Ecto neural progenitor cell (in vitro differentiated cells): ENCODE data around the gene NKX2-3.
A peak's percentile ranks its signal among the peaks of the same experiment; 100 is the strongest.

Source experiments
- DNase-seq: peaks from one replicate; pipeline ENCODE4 v3.0.0-alpha.2; 2018; ENCODE audit warnings: low spot score

NKX2-3 gene

DNA sequence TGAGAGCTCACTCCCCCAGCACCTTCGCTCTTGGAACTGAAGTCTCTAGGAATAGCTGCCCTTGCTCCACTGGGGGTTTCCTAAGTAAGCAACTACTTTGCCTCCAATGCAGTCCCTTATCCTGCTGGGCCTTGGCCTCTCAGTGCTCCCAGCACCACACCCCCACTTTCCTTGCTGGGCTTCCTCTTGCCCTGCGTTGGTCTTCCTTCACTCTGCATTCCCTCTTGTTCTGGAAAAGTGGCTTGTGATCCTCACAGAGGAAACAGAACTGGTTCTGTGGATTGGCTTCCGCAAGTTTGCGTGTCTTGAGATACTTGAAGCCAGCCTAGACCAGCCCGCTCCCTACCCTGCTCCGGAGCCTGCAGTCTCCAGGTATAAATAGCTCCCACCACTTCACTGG lies 6.4 kb downstream of the NKX2-3 start:
- no peak for DNase-seq

DNA sequence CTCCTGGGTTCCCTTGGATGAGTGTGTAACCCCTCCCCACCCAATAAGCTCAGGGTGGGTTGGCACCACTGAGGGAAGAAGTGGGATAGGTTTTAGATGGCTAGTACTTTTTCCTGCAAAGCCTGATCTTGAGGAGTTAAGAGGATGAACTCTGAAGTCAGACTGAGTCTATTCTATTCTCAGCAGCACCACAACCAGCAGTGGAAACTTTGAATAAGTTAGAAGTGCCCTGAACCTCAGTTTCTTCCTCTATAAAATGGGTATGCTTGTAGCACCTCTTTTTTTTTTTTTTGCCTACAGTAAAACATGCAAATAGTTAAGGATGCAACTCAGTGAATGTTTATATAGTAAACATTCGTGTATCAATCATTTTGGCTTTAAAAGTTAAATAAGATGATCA lies 7.1 kb downstream of the NKX2-3 start:
- no peak for DNase-seq

DNA sequence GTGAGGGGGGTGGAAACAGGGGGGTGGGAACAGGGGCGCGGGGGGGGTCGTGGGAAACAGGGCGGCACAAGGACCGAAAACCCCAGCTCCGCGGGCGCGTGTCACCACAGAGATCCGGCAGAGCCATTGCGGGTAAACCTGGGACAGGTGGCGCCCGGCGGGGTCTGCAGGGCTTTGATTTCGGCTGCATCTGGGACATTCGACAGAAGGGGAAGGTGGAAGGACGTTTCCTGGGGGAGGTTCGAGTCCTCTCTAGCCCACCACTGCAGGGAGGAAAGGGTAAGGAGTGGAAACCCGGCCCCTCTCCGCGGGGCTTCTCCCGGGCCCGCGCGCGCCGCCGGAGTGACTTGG lies 7.5 kb downstream of the NKX2-3 start:
- no peak for DNase-seq

DNA sequence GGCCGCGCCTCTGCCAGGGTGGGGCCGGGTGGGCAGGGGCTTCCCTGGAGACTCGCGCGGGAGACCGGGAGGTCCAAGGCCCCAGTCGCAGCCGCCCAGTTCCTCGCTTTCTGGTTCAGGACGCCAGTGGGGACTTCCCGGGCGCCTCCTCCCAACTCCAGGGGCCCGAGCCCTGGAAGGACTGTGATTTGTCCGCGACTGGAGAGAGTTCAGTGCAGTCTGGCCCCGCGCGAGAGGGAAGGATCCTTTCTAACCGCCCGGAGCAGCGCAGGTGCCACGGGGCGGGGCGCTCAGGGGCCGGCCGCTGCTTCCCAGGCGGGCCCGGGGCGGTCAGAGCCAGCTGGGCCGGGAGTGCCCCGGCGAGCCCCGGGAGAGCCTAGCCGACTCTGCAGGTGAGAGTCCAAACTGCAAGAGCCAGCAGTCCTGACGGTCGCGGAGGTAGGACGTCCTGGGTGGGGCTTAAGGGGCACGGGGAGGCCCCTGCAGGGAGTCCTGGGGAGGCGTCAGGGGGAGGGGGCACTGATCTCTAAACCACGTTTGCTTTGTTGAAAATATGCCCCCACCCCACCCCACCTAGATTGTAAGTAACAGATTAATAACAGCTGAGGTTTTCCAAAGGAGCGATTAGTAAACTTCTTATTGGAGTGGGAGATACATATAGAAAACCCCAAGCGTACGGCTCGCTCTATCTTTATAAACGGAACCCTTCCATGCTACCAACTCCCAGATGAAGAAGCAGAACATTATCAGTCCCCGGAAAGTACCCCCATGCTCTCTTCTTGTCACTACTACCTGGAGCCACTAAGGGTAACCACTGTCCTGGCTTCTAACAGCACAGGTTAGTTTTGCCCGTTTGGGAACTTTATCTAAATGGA lies 8.2 kb downstream of the NKX2-3 start:
- no peak for DNase-seq

DNA sequence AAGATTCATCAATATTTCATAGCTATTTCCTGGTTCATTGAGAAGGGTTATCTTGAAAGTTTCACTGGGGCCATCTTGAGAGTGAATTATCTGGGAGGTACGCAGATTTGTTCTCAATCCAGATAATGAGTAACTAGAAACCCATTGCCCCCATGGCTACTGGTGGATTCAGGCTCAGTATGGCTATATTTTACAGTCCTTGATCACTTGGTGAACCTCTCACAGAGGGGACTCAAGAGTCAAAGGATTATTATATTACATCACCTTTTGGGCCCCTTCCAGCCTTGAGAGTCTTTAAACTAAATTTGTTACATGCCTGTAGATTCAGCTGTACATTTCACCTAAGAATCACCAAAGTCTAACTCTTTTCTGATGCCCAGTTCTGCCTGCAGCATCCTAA lies 11.6 kb downstream of the NKX2-3 start:
- no peak for DNase-seq

DNA sequence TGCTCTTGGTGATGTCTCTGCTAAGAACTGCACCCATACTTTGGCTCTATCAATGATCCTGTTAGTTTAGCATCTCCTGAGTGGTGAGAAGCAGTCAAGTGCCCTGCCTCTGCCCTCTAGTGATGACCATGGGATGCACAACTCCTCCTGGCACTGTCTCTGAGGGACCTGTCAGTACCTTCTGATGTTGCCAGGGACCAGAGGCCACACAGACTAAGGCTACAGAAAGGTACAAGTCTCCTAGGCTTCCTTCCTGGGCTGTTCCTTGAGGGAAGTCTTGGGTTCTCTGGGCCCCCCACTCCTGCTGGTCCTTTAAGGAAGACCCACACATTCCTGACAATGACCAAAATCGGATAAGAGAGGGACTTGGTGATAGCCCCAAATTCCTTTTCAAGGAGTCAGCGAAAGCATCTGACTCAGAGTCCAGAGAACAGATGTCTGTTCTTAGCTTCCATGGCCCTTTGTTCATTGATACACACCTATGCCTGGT lies 15.3 kb downstream of the NKX2-3 start:
- no peak for DNase-seq

DNA sequence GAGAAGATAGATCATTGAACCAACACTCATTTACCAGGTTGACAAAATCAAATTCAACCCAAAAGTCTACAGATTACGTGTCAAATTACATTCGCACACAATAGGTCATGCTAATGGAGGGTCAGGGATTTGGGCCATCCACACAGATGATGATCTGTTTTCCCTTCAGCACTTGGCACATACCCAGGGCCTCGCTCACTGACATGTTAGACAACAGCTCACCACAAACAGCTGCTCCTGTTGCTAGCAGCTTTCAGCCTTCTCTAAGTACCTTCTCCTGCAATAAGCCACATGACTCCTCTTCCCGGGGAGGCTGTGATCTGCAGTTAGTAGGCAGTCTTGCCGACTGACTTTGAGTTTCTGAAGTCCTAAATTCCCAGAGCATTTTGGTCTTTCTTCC lies 18.4 kb downstream of the NKX2-3 start:
- no peak for DNase-seq

DNA sequence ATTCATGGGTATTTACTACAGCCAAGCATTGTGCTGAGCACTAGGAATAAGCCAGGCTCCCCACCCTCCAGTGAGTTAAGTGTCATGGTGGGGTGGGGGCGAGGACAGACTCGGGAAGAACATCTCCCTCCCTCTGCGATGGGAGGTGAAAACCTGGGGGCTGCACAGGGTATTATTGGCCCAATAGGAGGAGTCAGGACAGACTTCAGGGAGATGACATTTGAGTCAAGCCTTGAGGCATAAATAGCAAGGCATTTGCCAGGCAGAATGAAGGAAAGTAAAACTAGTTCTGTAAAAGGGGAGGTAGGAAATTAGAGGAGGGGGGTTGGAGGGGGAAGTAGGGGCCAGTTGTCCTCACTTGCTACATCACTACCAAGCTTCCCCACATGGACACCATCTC lies 18.9 kb downstream of the NKX2-3 start:
- DNase-seq: no peak

DNA sequence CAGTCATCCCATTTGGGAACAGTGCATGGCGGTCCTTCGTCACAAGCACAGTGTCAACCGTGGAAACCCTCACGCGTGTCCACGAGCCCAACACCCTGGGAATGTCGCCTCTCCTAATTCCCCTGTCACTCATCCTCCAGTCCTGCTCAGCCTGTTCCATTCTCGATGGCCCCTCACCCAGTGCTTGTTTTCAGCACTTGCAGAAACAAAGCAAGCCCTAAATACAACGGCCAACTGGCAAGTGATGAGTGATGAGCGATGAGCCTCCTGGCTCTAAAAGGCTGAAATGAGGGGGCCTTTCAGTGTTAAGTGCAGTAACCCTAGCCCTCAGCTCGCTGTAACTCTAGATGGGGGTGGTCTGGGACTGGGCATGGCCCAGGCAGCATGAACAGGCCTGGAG lies 22.6 kb downstream of the NKX2-3 start:
- DNase-seq: no peak

DNA sequence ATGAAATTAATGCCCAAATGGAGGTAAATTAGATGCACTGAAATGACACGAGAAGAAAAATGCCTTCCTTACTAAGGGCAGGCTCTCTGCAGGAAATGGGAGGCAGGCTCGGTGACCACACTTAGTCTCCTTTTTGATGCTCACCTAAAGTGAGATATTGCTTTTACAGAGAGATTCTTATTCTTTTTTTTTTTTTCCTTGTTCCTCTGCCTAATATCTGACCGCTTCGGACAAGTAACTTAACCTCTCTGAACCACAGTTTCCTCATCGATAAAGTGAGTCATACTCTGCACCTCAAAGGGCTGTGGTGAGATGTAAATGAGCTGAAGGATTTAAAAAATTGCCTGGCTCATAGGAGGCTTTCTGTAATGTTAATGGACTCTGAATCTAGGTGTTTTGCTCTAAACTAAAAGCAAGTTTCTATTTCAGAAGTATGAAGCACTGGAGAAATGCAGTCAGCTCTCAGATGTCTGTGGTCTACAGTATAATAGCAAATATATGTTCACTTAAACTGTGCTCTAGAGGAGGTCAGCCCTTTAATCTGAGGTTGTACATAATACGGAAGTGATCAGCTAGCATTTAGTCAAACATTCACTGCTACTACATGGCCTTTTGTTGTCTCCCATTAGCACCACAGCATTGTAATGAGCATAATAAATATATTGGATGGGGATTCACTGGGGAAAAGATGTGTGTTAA lies 23.2 kb downstream of the NKX2-3 start:
- no peak for DNase-seq

DNA sequence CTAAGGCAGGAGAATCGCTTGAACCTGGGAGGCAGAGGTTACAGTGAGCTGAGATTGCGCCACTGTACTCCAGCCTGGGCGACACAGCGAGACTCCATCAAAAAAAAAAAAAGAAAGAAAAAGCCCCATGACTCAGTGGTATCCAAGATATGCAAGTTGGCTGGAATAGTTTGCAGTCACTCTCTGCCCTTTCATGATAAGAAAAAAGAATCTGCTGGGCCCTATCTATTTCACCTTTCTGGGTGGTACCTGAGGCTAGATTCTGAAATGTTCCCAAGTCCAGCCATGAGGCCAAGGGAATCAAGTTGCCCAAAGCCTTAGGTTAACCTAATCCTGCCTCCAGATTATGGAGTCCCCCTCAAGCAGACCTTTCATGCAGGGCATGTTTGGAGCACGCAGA lies 24.3 kb downstream of the NKX2-3 start:
- no peak for DNase-seq

DNA sequence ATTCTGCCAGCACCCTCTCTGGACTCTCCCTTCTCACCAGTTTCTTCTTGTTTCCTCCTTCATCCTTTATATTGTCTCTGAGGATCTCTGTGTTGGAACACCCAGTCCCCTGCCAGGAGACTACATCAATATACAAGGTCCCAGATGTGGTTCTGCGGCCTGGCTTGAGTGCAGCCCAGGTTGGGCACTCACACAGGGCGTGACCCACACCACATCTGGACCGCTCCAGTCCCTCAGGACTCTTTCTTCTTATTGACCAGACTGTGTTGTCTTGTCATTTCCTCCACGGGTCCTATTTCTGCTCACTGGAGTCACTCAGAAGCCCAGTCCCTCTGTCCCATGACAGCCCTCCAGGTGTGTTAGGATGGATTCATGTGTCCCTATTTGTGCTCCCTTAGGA lies 26.0 kb downstream of the NKX2-3 start:
- no peak for DNase-seq

DNA sequence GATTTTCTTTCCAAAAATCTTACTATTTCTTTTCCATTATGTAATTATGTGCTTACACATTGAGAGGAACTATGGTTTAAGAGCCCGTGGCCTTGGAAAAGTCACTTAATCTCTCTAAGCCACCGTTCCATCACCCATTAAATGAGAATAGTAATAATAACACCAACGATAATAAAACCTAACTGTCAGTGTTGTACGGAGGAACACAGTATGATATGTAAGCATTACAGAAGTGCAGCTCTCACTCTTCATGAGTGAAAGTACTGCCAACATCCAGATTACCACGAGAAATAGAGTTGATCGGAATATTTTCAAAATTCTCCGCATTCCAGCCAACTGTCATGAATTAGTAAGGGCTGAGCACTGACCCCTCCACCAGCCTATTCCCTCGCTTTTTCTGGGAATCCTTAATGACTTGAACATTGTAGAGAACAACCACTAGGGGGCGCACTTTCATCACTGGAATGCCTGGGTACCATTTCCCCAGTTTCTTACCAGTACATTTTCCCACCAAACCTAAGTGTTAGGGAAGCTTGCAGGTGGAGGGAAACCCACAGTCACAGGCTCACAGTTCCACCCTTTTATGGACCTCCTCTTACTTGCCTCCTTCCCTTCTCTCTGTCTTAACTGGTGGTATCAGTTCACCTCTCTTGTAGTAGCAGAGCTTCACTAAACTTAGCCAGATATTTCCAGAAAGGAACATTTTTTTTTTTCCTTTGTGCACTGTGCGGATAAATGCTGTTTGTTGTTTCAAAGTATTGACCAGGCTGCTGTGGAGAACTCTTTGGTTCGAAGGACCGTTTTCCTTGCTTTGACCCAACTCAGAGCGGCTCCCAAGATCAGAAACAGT lies 27.8 kb downstream of the NKX2-3 start:
- DNase-seq: peak; percentile 81

DNA sequence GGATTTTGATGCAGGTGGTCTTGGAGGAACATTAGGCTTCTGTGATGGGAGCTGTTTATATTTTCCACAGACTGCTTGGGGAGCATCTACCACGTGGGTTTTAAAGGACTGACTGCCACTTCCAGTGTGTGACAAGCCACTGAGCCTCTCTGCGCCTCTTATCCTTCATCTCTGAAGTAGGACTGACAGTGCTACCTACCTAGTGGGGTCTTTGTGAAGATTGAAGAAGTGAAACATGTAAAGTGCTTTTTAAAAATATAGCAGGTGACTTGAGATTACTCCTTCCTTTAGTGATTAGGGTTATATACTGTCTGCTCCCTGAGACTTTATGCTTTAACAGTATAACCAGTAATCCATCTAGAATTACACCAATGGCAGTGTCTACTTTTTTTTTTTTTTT lies 29.9 kb downstream of the NKX2-3 start:
- DNase-seq: no peak

DNA sequence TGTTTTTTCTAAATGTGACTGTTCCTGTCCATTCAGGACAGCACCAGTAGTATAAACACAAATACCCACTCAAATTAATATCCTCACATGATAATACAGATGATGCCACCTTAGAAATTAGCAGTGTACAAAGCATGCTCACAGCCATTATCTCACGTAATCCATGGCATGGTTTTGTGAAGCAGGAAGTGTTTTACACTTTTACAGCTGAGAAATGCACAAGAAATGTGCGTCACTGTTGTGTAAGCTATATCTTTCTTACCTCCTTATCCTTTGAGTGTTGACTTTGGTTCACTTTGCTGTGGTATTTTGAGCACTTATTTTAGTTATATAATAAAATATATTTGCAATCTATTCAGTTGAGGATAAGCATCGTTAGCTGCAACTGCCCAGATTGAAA lies 31.6 kb downstream of the NKX2-3 start:
- no peak for DNase-seq

DNA sequence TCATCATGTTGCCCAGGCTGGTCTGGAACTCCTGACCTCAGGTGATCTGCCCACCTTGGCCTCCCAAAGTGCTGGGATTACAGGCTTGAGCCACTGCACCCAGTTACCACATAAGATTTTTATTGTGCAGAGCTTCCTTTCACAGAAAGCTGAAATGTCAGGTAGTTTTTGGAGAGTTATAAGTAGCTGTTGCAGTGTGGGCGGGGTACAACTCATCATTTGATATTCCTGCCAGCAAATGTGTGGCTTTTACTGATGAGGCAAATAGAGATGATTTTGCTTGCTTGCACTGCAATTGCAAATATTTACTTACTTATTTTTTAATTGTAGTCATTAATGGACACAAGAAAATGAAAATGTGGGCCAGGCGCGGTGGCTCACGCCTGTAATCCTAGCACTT lies 32.4 kb downstream of the NKX2-3 start:
- DNase-seq: no peak

DNA sequence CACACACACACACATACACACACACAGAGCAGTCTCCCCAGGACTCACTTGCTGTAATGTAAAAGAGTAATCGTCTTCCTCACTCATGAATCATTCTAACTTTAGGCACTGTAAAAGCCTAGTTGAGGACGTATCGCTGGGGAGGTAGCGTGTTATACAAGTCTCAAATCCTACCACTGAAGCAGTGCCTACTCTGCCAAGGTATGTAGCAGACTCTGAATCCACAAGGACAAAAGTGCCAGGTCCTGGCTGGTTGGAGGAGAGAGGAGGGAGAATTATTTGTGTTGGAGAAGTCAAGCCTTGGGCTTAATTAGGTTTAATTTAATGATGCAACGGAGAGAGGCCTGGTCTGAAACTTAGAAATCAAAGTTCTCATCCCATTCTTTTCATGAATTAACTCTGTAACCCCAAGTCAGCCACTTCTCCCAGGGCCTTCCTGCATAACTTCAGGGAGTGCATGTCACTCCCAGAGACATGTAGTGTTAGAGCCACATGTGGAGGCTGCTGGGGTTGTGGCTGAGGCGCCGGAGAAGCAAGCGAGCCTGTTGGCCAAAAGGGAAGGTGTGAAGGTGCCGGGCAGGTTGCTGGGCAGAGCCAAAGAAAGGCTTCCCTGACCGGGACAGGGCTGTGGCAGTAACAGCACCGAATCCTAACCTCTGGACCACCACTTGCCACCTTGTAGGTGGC lies 36.7 kb downstream of the NKX2-3 start:
- no peak for DNase-seq

DNA sequence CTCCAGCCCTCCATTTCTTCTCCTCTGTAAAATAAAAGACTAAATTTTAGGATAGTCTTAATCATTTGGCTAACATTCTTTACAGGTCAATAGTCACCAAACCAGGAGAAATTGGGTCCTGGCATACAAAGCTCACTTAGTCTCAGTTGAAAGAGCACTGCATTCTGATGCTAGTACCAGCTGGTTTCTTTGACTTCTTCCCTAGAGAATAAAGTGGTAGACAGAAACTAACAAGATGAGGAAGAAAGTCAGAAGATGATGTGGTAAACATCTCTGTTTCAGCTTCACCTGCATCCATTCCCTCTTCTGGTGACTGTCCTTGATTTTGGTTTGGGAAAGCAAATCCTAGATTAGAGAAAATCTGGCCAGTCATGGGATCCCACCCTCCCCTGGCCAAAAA lies 37.2 kb downstream of the NKX2-3 start:
- no peak for DNase-seq

DNA sequence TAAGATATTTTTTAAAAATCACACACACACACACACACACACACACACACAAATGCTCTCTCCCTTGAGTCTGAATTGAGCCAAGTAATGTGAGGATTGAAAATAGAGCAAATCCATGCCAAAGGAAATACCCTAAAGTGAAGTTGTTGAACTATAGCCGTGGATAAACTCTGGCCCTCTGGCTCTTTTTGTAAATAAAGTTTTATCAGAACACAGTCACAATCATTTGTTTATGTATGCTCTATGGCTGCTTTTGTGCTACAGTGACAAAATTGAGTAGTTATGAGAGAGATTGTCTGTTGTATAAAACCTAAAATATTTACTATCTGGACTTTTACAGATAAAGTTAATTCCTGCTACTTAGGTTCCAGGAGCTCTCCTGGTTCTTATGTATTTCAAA lies 39.1 kb downstream of the NKX2-3 start:
- no peak for DNase-seq

DNA sequence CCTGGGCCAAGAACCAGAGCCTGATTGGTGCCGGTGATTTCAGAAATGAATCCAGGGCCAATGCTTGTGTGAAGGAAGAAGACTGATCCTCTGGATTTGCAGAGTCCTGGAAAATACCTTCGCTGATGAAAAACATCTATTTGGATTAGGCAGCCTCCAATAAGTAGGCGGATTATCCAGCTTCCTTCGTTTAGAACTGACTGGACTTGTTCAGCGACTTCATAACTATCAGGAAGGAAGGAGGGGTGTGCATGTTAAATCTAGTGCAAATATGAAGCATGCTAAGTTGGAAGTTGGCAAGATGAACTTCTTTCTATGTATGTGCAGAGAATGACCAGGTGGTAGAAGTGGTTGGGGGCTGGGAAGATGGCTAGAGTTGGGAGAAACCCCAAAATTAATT lies 41.0 kb downstream of the NKX2-3 start:
- no peak for DNase-seq

DNA sequence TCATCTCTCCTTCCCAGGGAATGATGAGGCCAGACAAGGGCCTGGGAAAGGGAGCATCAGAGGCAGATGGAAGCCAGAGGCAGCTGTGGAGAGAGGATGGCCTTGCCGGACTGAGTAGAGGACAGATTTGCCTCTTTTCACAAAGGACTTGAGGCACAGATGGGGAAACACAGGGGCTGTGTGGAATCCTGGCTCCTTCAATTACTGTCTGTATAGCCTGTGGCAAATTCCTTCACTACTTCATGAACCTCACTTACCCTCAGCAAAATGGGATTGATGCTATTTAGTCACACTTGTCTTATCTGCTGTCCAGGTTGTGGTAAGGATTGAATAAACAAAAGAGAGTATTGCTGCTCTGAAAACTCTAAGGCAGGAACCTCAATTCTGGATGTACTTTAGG lies 47.2 kb downstream of the NKX2-3 start:
- no peak for DNase-seq

DNA sequence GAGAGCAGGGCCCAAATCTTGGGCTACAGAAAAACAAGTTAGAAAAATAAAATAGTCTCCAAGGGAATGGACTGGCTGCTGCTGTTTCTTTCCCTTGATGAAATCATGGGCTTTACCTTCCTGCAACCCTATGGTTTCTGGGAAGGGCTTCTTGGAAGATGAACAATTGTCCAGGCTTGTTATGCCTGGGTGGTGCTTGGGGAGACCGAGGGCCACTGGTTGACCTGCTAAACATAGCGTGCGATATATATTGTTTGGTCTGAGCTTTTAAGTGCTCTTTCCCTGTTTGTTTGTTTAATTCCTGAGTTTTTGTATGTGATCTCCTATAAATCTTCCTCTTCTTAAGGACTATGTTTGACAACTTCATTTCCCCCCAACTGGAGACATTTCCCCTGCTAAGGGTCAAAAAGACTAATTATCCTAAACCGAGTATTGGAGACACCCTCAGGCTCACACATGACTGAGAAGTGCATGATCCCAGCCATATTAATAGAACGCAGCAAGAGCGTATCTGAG lies 49.6 kb downstream of the NKX2-3 start:
- DNase-seq: no peak
